Liver (tissue), 9 donors: Measurements from ENCODE around the gene SLIT3. TPM values are rescaled to one million over a fixed set of nuclear protein-coding genes. Genes with fewer than 3 reads are reported as not detected.
A peak's percentile ranks its signal among the peaks of the same experiment; 100 is the strongest.

Experiments
- DNase-seq: peaks from one replicate; pipeline ENCODE4 v3.0.0-alpha.2; 2017; ENCODE audit warnings: low spot score
- H3K27ac ChIP-seq, 2 donors: one replicate each; pipeline ENCODE4 v1.7.0; 2013; ENCODE audit warnings: inconsistent platforms in 2 of 2, low read length in 2 of 2, control low read depth in 1 of 2, low read depth in 1 of 2, mild to moderate bottlenecking in 1 of 2
- H3K27me3 ChIP-seq, 4 donors: one replicate each; pipeline versions ENCODE4 v1.6.1 to v1.7.0; 2013; ENCODE audit warnings: low read length in 3 of 4, inconsistent platforms in 1 of 4, mild to moderate bottlenecking in 1 of 4, moderate library complexity in 1 of 4; ENCODE audit not compliant: control insufficient read depth in 4 of 4, insufficient read depth in 4 of 4
- H3K36me3 ChIP-seq, 4 donors: one replicate each; pipeline versions ENCODE4 v1.6.1 to v1.7.0; 2013; ENCODE audit warnings: low read length in 3 of 4, mild to moderate bottlenecking in 3 of 4, low read depth in 1 of 4, moderate library complexity in 1 of 4; ENCODE audit not compliant: control insufficient read depth in 4 of 4, insufficient read depth in 3 of 4
- H3K4me1 ChIP-seq, 4 donors: one replicate each; pipeline versions ENCODE4 v1.6.1 to v1.7.0; 2013; ENCODE audit warnings: low read length in 3 of 4, mild to moderate bottlenecking in 3 of 4, moderate library complexity in 1 of 4; ENCODE audit not compliant: control insufficient read depth in 4 of 4, insufficient read depth in 4 of 4
- H3K4me3 ChIP-seq, 3 donors: one replicate each; pipeline versions ENCODE4 v1.6.1 to v1.7.0; 2013; ENCODE audit warnings: low read length in 3 of 3, control low read depth in 1 of 3, low read depth in 1 of 3, mild to moderate bottlenecking in 1 of 3
- H3K9ac ChIP-seq, 2 donors: one replicate each; pipeline ENCODE4 v1.7.0; 2013; ENCODE audit warnings: low read length in 2 of 2, mild to moderate bottlenecking in 2 of 2, moderate library complexity in 2 of 2, control low read depth in 1 of 2, low read depth in 1 of 2
- H3K9me3 ChIP-seq, 4 donors: one replicate each; pipeline versions ENCODE4 v1.6.1 to v1.7.0; 2013; ENCODE audit warnings: low read length in 3 of 4; ENCODE audit not compliant: control insufficient read depth in 4 of 4
- CTCF ChIP-seq: fragments of 150-350 bp; IDR thresholded peaks from 2 replicates; pipeline ENCODE4 v1.5.1; 2017; ENCODE audit warnings: improper control_type of control experiment, low read depth, low read length; ENCODE audit not compliant: missing input control
- EGR1 ChIP-seq, 2 donors: IDR thresholded peaks; 2 replicates each; pipeline ENCODE4 v1.6.1; 2016 to 2018; ENCODE audit warnings: antibody characterized with exemption in 2 of 2, low read depth in 2 of 2
- FOXA1 ChIP-seq: IDR thresholded peaks from 2 replicates; pipeline ENCODE4 v1.6.1; 2016; ENCODE audit warnings: antibody characterized with exemption
- FOXA2 ChIP-seq: IDR thresholded peaks from 2 replicates; pipeline ENCODE4 v1.6.1; 2016; ENCODE audit warnings: antibody characterized with exemption
- GABPA ChIP-seq, 2 donors: IDR thresholded peaks in 1 of 2; conservative IDR thresholded peaks in 1 of 2; 2 replicates each; pipeline ENCODE4 v1.6.1; 2016; ENCODE audit warnings: antibody characterized with exemption in 2 of 2, mild to moderate bottlenecking in 1 of 2, moderate library complexity in 1 of 2
- HNF4A ChIP-seq, 2 donors: conservative IDR thresholded peaks; 2 replicates each; pipeline ENCODE4 v1.6.1; 2016; ENCODE audit warnings: antibody characterized with exemption in 2 of 2, mild to moderate bottlenecking in 2 of 2
- HNF4G ChIP-seq: IDR thresholded peaks from 2 replicates; pipeline ENCODE4 v1.6.1; 2016; ENCODE audit warnings: antibody characterized with exemption
- JUND ChIP-seq, 2 donors: IDR thresholded peaks; 2 replicates each; pipeline ENCODE4 v1.6.1; 2016; ENCODE audit warnings: antibody characterized with exemption in 2 of 2
- MAX ChIP-seq: IDR thresholded peaks from 2 replicates; pipeline ENCODE4 v1.6.1; 2016; ENCODE audit warnings: antibody characterized with exemption
- NR2F2 ChIP-seq: IDR thresholded peaks from 2 replicates; pipeline ENCODE4 v1.6.1; 2016; ENCODE audit warnings: antibody characterized with exemption
- RAD21 ChIP-seq, 2 donors: IDR thresholded peaks; 2 replicates each; pipeline ENCODE4 v1.6.1; 2016; ENCODE audit warnings: antibody characterized with exemption in 2 of 2, mild to moderate bottlenecking in 2 of 2
- REST ChIP-seq: IDR thresholded peaks from 2 replicates; pipeline ENCODE4 v1.6.1; 2016; ENCODE audit warnings: antibody characterized with exemption, mild to moderate bottlenecking
- RXRA ChIP-seq, 2 donors: IDR thresholded peaks; 2 replicates each; pipeline ENCODE4 v1.6.1; 2017 to 2018; ENCODE audit warnings: antibody characterized with exemption in 2 of 2, mild to moderate bottlenecking in 1 of 2
- SP1 ChIP-seq: IDR thresholded peaks from 2 replicates; pipeline ENCODE4 v1.6.1; 2018; ENCODE audit warnings: antibody characterized with exemption, mild to moderate bottlenecking
- TAF1 ChIP-seq: conservative IDR thresholded peaks from 2 replicates; pipeline ENCODE4 v1.6.1; 2016; ENCODE audit warnings: antibody characterized with exemption, mild to moderate bottlenecking
- YY1 ChIP-seq: IDR thresholded peaks from 2 replicates; pipeline ENCODE4 v1.6.1; 2016; ENCODE audit warnings: antibody characterized with exemption, mild to moderate bottlenecking
- ZBTB33 ChIP-seq: IDR thresholded peaks from 2 replicates; pipeline ENCODE4 v1.6.1; 2016; ENCODE audit warnings: antibody characterized with exemption
- WGBS: extraction: QIAGEN DNeasy Blood & Tissue Kit; methylation state at CpG from one replicate; pipeline ENCODE4 v1.1.7; 2013; 5-methylcytosine and 5-hydroxymethylcytosine counted together
- polyA plus RNA-seq, 2 donors: library from polyadenylated mRNA; stranded (reverse) in 1 of 2; unstranded in 1 of 2; fragments of 200-250 nt in 1 of 2; fragments of >200 nt in 1 of 2; fragmentation: Nextera tagmentation in 1 of 2; extraction: Ambion mirVana in 1 of 2; gene quantifications; one replicate each; pipeline versions ENCODE4 v1.2.1 to v1.2.3, GENCODE V29; 2013 to 2015
- total RNA-seq, 2 donors: library from RNA; depleted of rRNA; stranded (reverse); fragments of >200 nt; gene quantifications; one replicate each; pipeline ENCODE4 v1.2.3, GENCODE V29; 2014
- donor health status: healthy.
- donor health status: healthy.
- donor health status: healthy.
- donor health status: healthy.
- donor health status: healthy.

Gene SLIT3
- total and polyA plus RNA-seq, 4 donors = 0.61 to 1.3 (median 0.91) TPM

- TF ChIP-seq CTCF = no peak
Measured at GRCh38 chr5:168734119-168734518, 566.8 kb downstream of the SLIT3 start (continued).

- no peak overlapping the region for H3K9ac ChIP-seq
- no peaks in the 10 kb centered on the region for H3K27me3 ChIP-seq
- no peak overlapping the region for H3K27ac ChIP-seq
- H3K4me3 ChIP-seq = no peak overlapping the region
- H3K9me3 ChIP-seq = peaks cover 0 to 4% (median 2%) of the 10 kb centered on the region in 4 donors
- no peaks in the 10 kb centered on the region for H3K4me1 ChIP-seq
- peak; percentile 3 for DNase-seq
- no peaks in the 10 kb centered on the region for H3K36me3 ChIP-seq
- TF ChIP-seq NR2F2 (no peak), HNF4G (no peak), MAX (no peak), ZBTB33 (no peak), YY1 (no peak), REST (no peak), EGR1 (IDR thresholded peaks at IDR 0.05; ENCODE audit: low read depth in 2 of 2) (no peak), RXRA (IDR thresholded peaks at IDR 0.05) (no peak), GABPA (IDR thresholded peaks at IDR 0.05 in 1 of 2, conservative IDR thresholded peaks at IDR 0.05 in 1 of 2) (no peak), SP1 (no peak), HNF4A (conservative IDR thresholded peaks at IDR 0.05) (no peak), RAD21 (IDR thresholded peaks at IDR 0.05) (no peak), FOXA1 (no peak), JUND (IDR thresholded peaks at IDR 0.05) (no peak), CTCF (no peak), FOXA2 (no peak), TAF1 (no peak)
- WGBS = 95% methylated on average over 1 of the region's 1 CpG
Measured at GRCh38 chr5:168728546-168729211, 572.3 kb downstream of the SLIT3 start.
